Smooth muscle cell (in vitro differentiated cells): Measurements from ENCODE around the gene CSF2RB. TPM values are rescaled to one million over a fixed set of nuclear protein-coding genes. Genes with fewer than 3 reads are reported as not detected.
"Not testable (repeated sequence)": the region's sequence is repeated elsewhere in the genome, so short reads cannot be mapped to it uniquely, and the experiment has no call there.

ENCODE experiments used
- DNase-seq: peaks from one replicate; lab custom pipeline; 2025; ENCODE audit not compliant: unreplicated experiment; lab: John Stamatoyannopoulos, UW
- H2AFZ ChIP-seq: fragments of 200-600 bp; sonication (generic); 2 replicates; pipeline ENCODE4 v1.6.0; 2016; ENCODE audit warnings: antibody characterized with exemption, low read depth, mild to moderate bottlenecking
- H3F3A ChIP-seq: fragments of 200-600 bp; sonication (generic); 2 replicates; pipeline ENCODE4 v1.6.0; 2017; ENCODE audit warnings: antibody characterized with exemption, low read depth
- H3K27ac ChIP-seq: fragments of 200-600 bp; sonication (generic); 2 replicates; pipeline ENCODE4 v1.5.1; 2016; ENCODE audit warnings: low read depth, mild to moderate bottlenecking
- H3K27me3 ChIP-seq: fragments of 200-600 bp; sonication (generic); 2 replicates; pipeline ENCODE4 v1.6.1; 2016; ENCODE audit warnings: low read depth, mild to moderate bottlenecking
- H3K36me3 ChIP-seq: fragments of 200-600 bp; sonication (generic); 2 replicates; pipeline ENCODE4 v1.5.1; 2016; ENCODE audit warnings: low read depth
- H3K4me1 ChIP-seq: fragments of 200-600 bp; sonication (generic); 2 replicates; pipeline ENCODE4 v1.5.1; 2016; ENCODE audit warnings: low read depth
- H3K4me2 ChIP-seq: fragments of 200-600 bp; sonication (generic); 2 replicates; pipeline ENCODE4 v1.6.0; 2016; ENCODE audit warnings: mild to moderate bottlenecking
- H3K4me3 ChIP-seq: fragments of 200-600 bp; sonication (generic); 2 replicates; pipeline ENCODE4 v1.5.1; 2016; ENCODE audit warnings: mild to moderate bottlenecking
- H3K79me2 ChIP-seq: fragments of 200-600 bp; sonication (generic); 2 replicates; pipeline ENCODE4 v1.6.0; 2016; ENCODE audit warnings: low read depth, mild to moderate bottlenecking
- H3K9ac ChIP-seq: fragments of 200-600 bp; sonication (generic); 2 replicates; pipeline ENCODE4 v1.6.0; 2016; ENCODE audit warnings: low read depth
- H3K9me3 ChIP-seq: fragments of 200-600 bp; sonication (generic); replicated peaks from 2 replicates; pipeline ENCODE4 v1.5.1; 2016; ENCODE audit warnings: low read depth
- H4K20me1 ChIP-seq: fragments of 200-600 bp; sonication (generic); 2 replicates; pipeline ENCODE4 v1.6.0; 2016; ENCODE audit warnings: low read depth
- CTCF ChIP-seq: fragments of 200-600 bp; sonication (generic); IDR thresholded peaks from 2 replicates; pipeline ENCODE4 v1.5.1; 2017; ENCODE audit warnings: borderline replicate concordance, mild to moderate bottlenecking, antibody characterized with exemption; ENCODE audit not compliant: insufficient read depth, poor library complexity, severe bottlenecking
- WGBS: methylation state at CpG from one replicate; pipeline ENCODE4 v1.1.7; 2016; ENCODE audit warnings: low lambda C conversion rate; 5-methylcytosine and 5-hydroxymethylcytosine counted together
- polyA plus RNA-seq: library from polyadenylated mRNA; unstranded; fragments of >200 nt; fragmentation: Nextera tagmentation; extraction: Ambion mirVana; gene quantifications from 2 replicates; pipeline ENCODE4 v1.2.1, GENCODE V29; 2016
- total RNA-seq: library from RNA; depleted of rRNA; stranded (reverse); fragments of >200 nt; gene quantifications from 2 replicates; pipeline ENCODE4 v1.2.3, GENCODE V29; 2014

The CSF2RB gene
- total and polyA plus RNA-seq, 2 experiments from 2014 or later = 0.43 TPM; not detected in 1

GRCh38 chr22:36988075-36988832 is 74.8 kb downstream of the CSF2RB start:
- Histone ChIP-seq H3K9me3 (no peaks in the 10 kb centered on the region), H3K27me3 (peaks cover 4% of the 10 kb centered on the region), H2AFZ (no peak overlapping the region), H3F3A (no peaks in the 10 kb centered on the region), H3K4me2 (no peak overlapping the region), H3K9ac (no peak overlapping the region), H3K79me2 (no peaks in the 10 kb centered on the region), H3K36me3 (no peaks in the 10 kb centered on the region), H3K4me1 (no peaks in the 10 kb centered on the region), H3K4me3 (no peak overlapping the region), H4K20me1 (no peaks in the 10 kb centered on the region), H3K27ac (no peak overlapping the region)
- no peak for TF ChIP-seq CTCF
- DNase-seq = no peak
- 84% methylated on average over 12 of the region's 12 CpGs for WGBS

GRCh38 chr22:36989012-36989411 is 75.6 kb downstream of the CSF2RB start:
- H3K4me2 ChIP-seq, H3K9ac ChIP-seq, H3K4me1 ChIP-seq, H2AFZ ChIP-seq, H3K4me3 ChIP-seq, H3K27ac ChIP-seq, H3K36me3 ChIP-seq, H4K20me1 ChIP-seq, H3K79me2 ChIP-seq, H3K9me3 ChIP-seq, H3K27me3 ChIP-seq, H3F3A ChIP-seq, DNase-seq: not testable (repeated sequence)
- WGBS = 95% methylated on average over 4 of the region's 4 CpGs

Other genes starting within 250 kb of the CSF2RB start
- not detected in 2 replicates for gene CACNG2, start 209.9 kb upstream of the CSF2RB start, total RNA-seq
- not detected in 2 replicates for gene CACNG2, start 209.9 kb upstream of the CSF2RB start, polyA plus RNA-seq
- gene IFT27, start 137.5 kb upstream of the CSF2RB start, total RNA-seq = 12.5 and 16.0 TPM in 2 replicates
- 43.2 and 46.8 TPM in 2 replicates for gene IFT27, start 137.5 kb upstream of the CSF2RB start, polyA plus RNA-seq
- gene PVALB, start 96.6 kb upstream of the CSF2RB start, total RNA-seq = not detected in 2 replicates
- gene PVALB, start 96.6 kb upstream of the CSF2RB start, polyA plus RNA-seq = not detected in 2 replicates
- gene NCF4, start 52.6 kb upstream of the CSF2RB start, total RNA-seq = not detected in 2 replicates
- 0.15 and 0.41 TPM in 2 replicates for gene NCF4, start 52.6 kb upstream of the CSF2RB start, polyA plus RNA-seq
- gene TST, start 105.8 kb downstream of the CSF2RB start, total RNA-seq = 10.4 and 19.9 TPM in 2 replicates
- gene TST, start 105.8 kb downstream of the CSF2RB start, polyA plus RNA-seq = 15.0 and 17.5 TPM in 2 replicates
- 49.9 and 55.3 TPM in 2 replicates for gene MPST, start 106.1 kb downstream of the CSF2RB start, total RNA-seq
- gene MPST, start 106.1 kb downstream of the CSF2RB start, polyA plus RNA-seq = 105 and 119 TPM in 2 replicates
- gene KCTD17, start 138.1 kb downstream of the CSF2RB start, total RNA-seq = 8.2 and 20.0 TPM in 2 replicates
- 31.8 and 36.9 TPM in 2 replicates for gene KCTD17, start 138.1 kb downstream of the CSF2RB start, polyA plus RNA-seq
- gene TMPRSS6, start 196.1 kb downstream of the CSF2RB start, total RNA-seq = not detected in 2 replicates
- 0.69 TPM in 1 of 2 replicates, not detected in the other for gene TMPRSS6, start 196.1 kb downstream of the CSF2RB start, polyA plus RNA-seq
- 0.76 and 1.1 TPM in 2 replicates for gene IL2RB, start 236.3 kb downstream of the CSF2RB start, total RNA-seq
- gene IL2RB, start 236.3 kb downstream of the CSF2RB start, polyA plus RNA-seq = 3.6 and 3.8 TPM in 2 replicates